DOHH2 (cell line): ENCODE measurements around the gene ARAP1.

ENCODE experiments used
- H3F3A ChIP-seq: fragments of 200-600 bp; sonication (generic), shearing (Covaris generic); 2 replicates; pipeline ENCODE4 v1.6.0; 2016; ENCODE audit warnings: antibody characterized with exemption, mild to moderate bottlenecking; ENCODE audit not compliant: control insufficient read depth, insufficient read depth
- H3K27ac ChIP-seq: fragments of 200-600 bp; sonication (generic); 2 replicates; pipeline ENCODE4 v1.5.1; 2014; ENCODE audit warnings: low read depth, mild to moderate bottlenecking, low read length, moderate library complexity
- H3K27me3 ChIP-seq: fragments of 200-600 bp; sonication (generic); 2 replicates; pipeline ENCODE4 v1.6.1; 2014; ENCODE audit warnings: mild to moderate bottlenecking, low read length, mixed read lengths; ENCODE audit not compliant: control insufficient read depth
- H3K36me3 ChIP-seq: fragments of 200-600 bp; sonication (generic); 2 replicates; pipeline ENCODE4 v1.6.1; 2014; ENCODE audit warnings: mild to moderate bottlenecking, low read length, moderate library complexity, mixed read lengths; ENCODE audit not compliant: control insufficient read depth
- H3K4me1 ChIP-seq: fragments of 200-600 bp; sonication (generic); 2 replicates; pipeline ENCODE4 v1.6.1; 2014; ENCODE audit warnings: mild to moderate bottlenecking, low read length, mixed read lengths; ENCODE audit not compliant: control insufficient read depth
- H3K4me2 ChIP-seq: fragments of 200-600 bp; sonication (generic); 2 replicates; pipeline ENCODE4 v1.6.0; 2014; ENCODE audit warnings: mild to moderate bottlenecking, low read length, moderate library complexity
- H3K4me3 ChIP-seq: fragments of 200-600 bp; sonication (generic); 2 replicates; pipeline ENCODE4 v1.5.1; 2014; ENCODE audit warnings: mild to moderate bottlenecking, low read length, mixed read lengths
- H3K79me2 ChIP-seq: fragments of 200-600 bp; sonication (generic); 2 replicates; pipeline ENCODE4 v1.6.1; 2014; ENCODE audit warnings: mild to moderate bottlenecking, low read length, mixed read lengths; ENCODE audit not compliant: control insufficient read depth
- H3K9me2 ChIP-seq: fragments of 200-600 bp; sonication (generic); replicated peaks from 2 replicates; pipeline ENCODE4 v1.6.1; 2014; ENCODE audit warnings: mild to moderate bottlenecking, low read length, mixed read lengths; ENCODE audit not compliant: control insufficient read depth
- H3K9me3 ChIP-seq: fragments of 200-600 bp; sonication (generic); 2 replicates; pipeline ENCODE4 v1.6.1; 2014; ENCODE audit warnings: antibody characterized with exemption, low read length, mixed read lengths; ENCODE audit not compliant: control insufficient read depth, insufficient read depth
- H4K20me1 ChIP-seq: fragments of 200-600 bp; sonication (generic); 2 replicates; pipeline ENCODE4 v1.6.0; 2014; ENCODE audit warnings: low read depth, mild to moderate bottlenecking, antibody characterized with exemption, low read length, moderate library complexity; ENCODE audit not compliant: control insufficient read depth, insufficient read depth
- EZH2phosphoT487 ChIP-seq: fragments of 200-600 bp; sonication (generic); IDR thresholded peaks from 2 replicates; pipeline ENCODE4 v1.6.1; 2017; ENCODE audit warnings: borderline replicate concordance, mild to moderate bottlenecking, antibody characterized with exemption, low read length, moderate library complexity, mixed read lengths
- TF ChIP-seq, protein P1 (sequence below): fragments of 200-600 bp; sonication (generic); IDR thresholded peaks from one replicate; pipeline ENCODE4 v1.5.1; 2014; ENCODE audit warnings: antibody characterized with exemption, mild to moderate bottlenecking, low read depth, low read length; ENCODE audit not compliant: poor library complexity, severe bottlenecking

ARAP1 gene

DNA sequence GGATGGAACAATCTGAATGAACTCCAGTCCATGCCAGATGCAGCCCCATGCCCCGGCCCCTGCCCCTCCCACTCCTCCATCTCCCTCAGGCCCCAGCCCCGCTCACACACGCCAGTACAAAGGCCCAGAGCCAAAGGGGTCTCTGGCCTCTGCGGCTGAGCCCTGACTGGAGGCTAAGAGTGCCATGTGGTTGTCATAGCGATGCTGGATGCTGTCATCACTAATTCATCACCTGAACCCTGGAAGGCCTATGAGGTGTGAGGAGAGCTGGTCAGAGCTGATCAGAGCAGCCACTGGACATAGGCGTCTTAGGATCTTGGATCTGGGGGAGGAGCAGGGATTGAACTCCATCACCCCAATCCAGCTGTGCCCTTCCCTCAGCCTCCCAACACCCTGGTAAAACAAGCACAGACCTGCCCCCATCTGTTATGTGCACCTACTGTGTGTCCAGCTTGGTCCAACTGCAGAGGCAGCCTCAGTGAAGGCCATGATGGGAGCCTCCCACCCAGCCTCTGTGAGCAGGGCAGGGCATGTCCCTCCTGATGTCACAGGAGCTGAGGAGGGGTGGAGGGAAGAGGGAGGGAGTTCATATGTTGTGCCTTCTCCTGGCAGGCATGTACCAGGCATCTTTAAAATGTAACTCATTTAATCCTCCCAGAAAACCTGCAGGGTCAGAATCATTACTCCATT lies 94.7 kb downstream of the ARAP1 start:
- H3K4me1 ChIP-seq, result no peaks in the 10 kb centered on the region
- peaks cover 12% of the 10 kb centered on the region; the same call in 1 of the 2 replicates for H3K27me3 ChIP-seq
- no peaks in the 10 kb centered on the region for H3K36me3 ChIP-seq
- H3K9me3 ChIP-seq, result no peaks in the 10 kb centered on the region
- H4K20me1 ChIP-seq, result no peaks in the 10 kb centered on the region; the same call in 1 of the 2 replicates
- no peaks in the 10 kb centered on the region for H3F3A ChIP-seq
- no peaks in the 10 kb centered on the region for H3K9me2 ChIP-seq
- H3K4me2 ChIP-seq, result no peak overlapping the region
- H3K4me3 ChIP-seq, result no peak overlapping the region
- H3K79me2 ChIP-seq, result no peaks in the 10 kb centered on the region
- TF ChIP-seq, protein P1, sequence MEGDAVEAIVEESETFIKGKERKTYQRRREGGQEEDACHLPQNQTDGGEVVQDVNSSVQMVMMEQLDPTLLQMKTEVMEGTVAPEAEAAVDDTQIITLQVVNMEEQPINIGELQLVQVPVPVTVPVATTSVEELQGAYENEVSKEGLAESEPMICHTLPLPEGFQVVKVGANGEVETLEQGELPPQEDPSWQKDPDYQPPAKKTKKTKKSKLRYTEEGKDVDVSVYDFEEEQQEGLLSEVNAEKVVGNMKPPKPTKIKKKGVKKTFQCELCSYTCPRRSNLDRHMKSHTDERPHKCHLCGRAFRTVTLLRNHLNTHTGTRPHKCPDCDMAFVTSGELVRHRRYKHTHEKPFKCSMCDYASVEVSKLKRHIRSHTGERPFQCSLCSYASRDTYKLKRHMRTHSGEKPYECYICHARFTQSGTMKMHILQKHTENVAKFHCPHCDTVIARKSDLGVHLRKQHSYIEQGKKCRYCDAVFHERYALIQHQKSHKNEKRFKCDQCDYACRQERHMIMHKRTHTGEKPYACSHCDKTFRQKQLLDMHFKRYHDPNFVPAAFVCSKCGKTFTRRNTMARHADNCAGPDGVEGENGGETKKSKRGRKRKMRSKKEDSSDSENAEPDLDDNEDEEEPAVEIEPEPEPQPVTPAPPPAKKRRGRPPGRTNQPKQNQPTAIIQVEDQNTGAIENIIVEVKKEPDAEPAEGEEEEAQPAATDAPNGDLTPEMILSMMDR, result no peak
- TF ChIP-seq EZH2phosphoT487, result no peak
- no peak overlapping the region for H3K27ac ChIP-seq

DNA sequence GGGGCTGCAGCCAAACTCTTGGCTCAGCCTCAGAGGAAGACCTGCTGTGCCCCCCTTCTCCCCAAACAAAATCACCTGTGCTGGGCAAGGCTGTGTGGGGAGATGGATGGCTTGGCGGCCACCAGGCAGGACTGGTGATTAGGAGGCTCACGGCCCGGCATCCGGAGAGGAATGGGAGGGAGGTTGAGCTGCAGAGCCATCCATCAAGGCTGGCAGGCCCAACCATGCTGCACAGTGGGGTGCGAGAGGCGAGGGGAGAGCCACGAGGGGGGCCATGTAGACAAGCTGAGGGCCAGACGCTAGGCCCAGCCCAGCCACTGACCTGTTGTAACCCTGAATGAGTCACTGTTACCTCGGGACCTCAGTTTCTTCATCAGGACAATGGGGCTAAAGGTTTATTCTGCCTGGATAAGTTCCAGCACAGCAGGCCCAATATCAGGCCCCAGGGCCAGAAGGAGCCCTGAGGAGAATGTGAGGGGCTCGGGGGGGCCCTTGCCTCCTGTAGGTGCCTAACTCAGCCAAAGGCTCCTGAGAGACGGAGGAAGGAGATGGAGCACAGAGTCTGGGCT lies 96.2 kb downstream of the ARAP1 start:
- no peak overlapping the region for H3K4me3 ChIP-seq
- no peak for TF ChIP-seq EZH2phosphoT487
- TF ChIP-seq, protein P1, result no peak
- H3K27ac ChIP-seq, result no peak overlapping the region
- no peaks in the 10 kb centered on the region for H3K9me2 ChIP-seq
- no peaks in the 10 kb centered on the region for H3K36me3 ChIP-seq
- no peaks in the 10 kb centered on the region for H3K9me3 ChIP-seq
- no peaks in the 10 kb centered on the region; the same call in 1 of the 2 replicates for H4K20me1 ChIP-seq
- H3K4me2 ChIP-seq, result no peak overlapping the region
- peaks cover 12% of the 10 kb centered on the region; the same call in 1 of the 2 replicates for H3K27me3 ChIP-seq
- no peaks in the 10 kb centered on the region for H3K4me1 ChIP-seq
- no peaks in the 10 kb centered on the region for H3K79me2 ChIP-seq
- H3F3A ChIP-seq, result no peaks in the 10 kb centered on the region

DNA sequence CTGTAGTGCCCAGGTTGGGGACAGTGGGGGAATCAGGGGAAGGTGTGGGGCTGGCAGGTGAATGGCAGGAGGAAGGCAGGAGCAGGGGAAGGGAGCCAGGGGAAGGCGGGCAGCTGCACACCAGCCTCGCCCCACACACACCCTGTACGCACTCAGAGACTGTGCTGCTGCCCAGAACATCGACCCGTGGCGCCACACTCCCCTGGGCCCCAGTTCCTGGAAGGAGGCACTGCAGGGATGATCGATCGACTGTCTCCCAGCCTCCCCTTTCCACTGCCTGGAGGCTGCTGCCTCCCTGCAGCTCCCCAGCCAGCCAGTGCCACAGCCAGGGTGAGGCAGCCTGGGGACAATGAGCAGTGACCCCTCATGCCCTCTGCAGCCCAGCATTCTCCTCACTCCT lies 97.2 kb downstream of the ARAP1 start:
- no peaks in the 10 kb centered on the region for H3K79me2 ChIP-seq
- no peak overlapping the region for H3K4me2 ChIP-seq
- no peaks in the 10 kb centered on the region for H3F3A ChIP-seq
- H3K36me3 ChIP-seq, result no peaks in the 10 kb centered on the region
- peaks cover 7% of the 10 kb centered on the region; the same call in 1 of the 2 replicates for H3K27me3 ChIP-seq
- TF ChIP-seq, protein P1, result no peak
- TF ChIP-seq EZH2phosphoT487, result no peak
- H4K20me1 ChIP-seq, result no peaks in the 10 kb centered on the region; the same call in 1 of the 2 replicates
- H3K27ac ChIP-seq, result no peak overlapping the region
- H3K9me2 ChIP-seq, result no peaks in the 10 kb centered on the region
- H3K9me3 ChIP-seq, result no peaks in the 10 kb centered on the region
- H3K4me1 ChIP-seq, result no peaks in the 10 kb centered on the region
- no peak overlapping the region for H3K4me3 ChIP-seq
